GM12878 (cell line): ENCODE measurements around the gene CERCAM.
"Not testable (repeated sequence)": the region's sequence is repeated elsewhere in the genome, so short reads cannot be mapped to it uniquely, and the experiment has no call there.

Source experiments
- CBX5 ChIP-seq: sonication (generic); IDR thresholded peaks from 2 replicates; pipeline ENCODE4 v1.6.1; 2016; ENCODE audit warnings: low read depth, moderate library complexity, mild to moderate bottlenecking, inconsistent platforms
- CREM ChIP-seq: IDR thresholded peaks from 2 replicates; pipeline ENCODE4 v1.6.1; 2014; ENCODE audit warnings: antibody characterized with exemption, low read depth
- CTCF ChIP-seq, 3 experiments: IDR thresholded peaks in 2 of 3; conservative IDR thresholded peaks in 1 of 3; 2 replicates each; pipeline ENCODE4 v1.5.1; 2011; ENCODE audit warnings: low read depth in 3 of 3, low read length in 3 of 3, mild to moderate bottlenecking in 3 of 3, control low read depth in 2 of 3, moderate library complexity in 2 of 3, inconsistent platforms in 1 of 3, mixed read lengths in 1 of 3; ENCODE audit not compliant: control insufficient read depth in 2 of 3, insufficient read depth in 1 of 3; ENCODE audit errors: extremely low read depth in 1 of 3
- JUND ChIP-seq: IDR thresholded peaks from 2 replicates; pipeline ENCODE4 v1.6.1; 2012; ENCODE audit warnings: low read depth, mild to moderate bottlenecking, low read length, improper control_type of control experiment, moderate library complexity
- MAX ChIP-seq: IDR thresholded peaks from 2 replicates; pipeline ENCODE4 v1.6.1; 2012; ENCODE audit warnings: low read depth, low read length, improper control_type of control experiment
- POLR2A ChIP-seq: IDR thresholded peaks from 2 replicates; pipeline ENCODE4 v1.6.1; 2011; ENCODE audit warnings: low read depth, mild to moderate bottlenecking, low read length
- STAT3 ChIP-seq: IDR thresholded peaks from 2 replicates; pipeline ENCODE4 v1.6.1; 2011; ENCODE audit warnings: low read depth, low read length, improper control_type of control experiment

- not testable (repeated sequence) for TF ChIP-seq CTCF (IDR thresholded peaks at IDR 0.05 in 2 of 3, conservative IDR thresholded peaks at IDR 0.05 in 1 of 3; ENCODE audit: control insufficient read depth in 2 of 3, extremely low read depth in 1 of 3, insufficient read depth in 1 of 3, low read depth in 3 of 3, low read length in 3 of 3); CBX5; POLR2A; CREM; MAX; STAT3; JUND
Measured at GRCh38 chr9:128423356-128423755, 2.7 kb downstream of the CERCAM start.
